Activated naive CD8-positive, alpha-beta T cell treated with anti-CD3 and anti-CD28 coated beads, Interleukin-2, amount 10 ng/mL, durations not matched to agents 7 days and 5 days (primary cell): ENCODE results near the gene BSDC1. TPM values are rescaled to one million over a fixed set of nuclear protein-coding genes. Genes with fewer than 3 reads are reported as not detected.

Experiments used
- ATAC-seq: fragments of 150-1000 bp; cut with Tn5 transposase; one replicate; pipeline ENCODE4 v1.10.0; 2021; ENCODE audit warnings: low read depth, moderate library complexity
- POLR2A ChIA-PET: fragments of 350-600 bp; sonication (Branson Sonifier 250); formaldehyde crosslinking; loops from one replicate; lab custom pipeline; 2021; ENCODE audit warnings: antibody characterized with exemption; lab: Charles Lee
- DNase-seq: peaks from one replicate; pipeline ENCODE4 v3.0.0; 2021
- H3K27ac Mint-ChIP-seq: one replicate; pipeline ENCODE4 v1.8.0; 2022; ENCODE audit warnings: mild to moderate bottlenecking, mixed read lengths
- H3K27me3 Mint-ChIP-seq: one replicate; pipeline ENCODE4 v1.8.0; 2022; ENCODE audit warnings: mild to moderate bottlenecking, moderate library complexity, mixed read lengths
- H3K36me3 Mint-ChIP-seq: one replicate; pipeline ENCODE4 v1.8.0; 2021; ENCODE audit warnings: mild to moderate bottlenecking, mixed read lengths
- H3K4me1 Mint-ChIP-seq: one replicate; pipeline ENCODE4 v1.8.0; 2021; ENCODE audit warnings: mixed read lengths
- H3K4me3 Mint-ChIP-seq: one replicate; pipeline ENCODE4 v1.8.0; 2022; ENCODE audit warnings: mild to moderate bottlenecking, moderate library complexity, mixed read lengths
- H3K9me3 Mint-ChIP-seq: one replicate; pipeline ENCODE4 v1.8.0; 2021; ENCODE audit warnings: mixed read lengths
- total RNA-seq, 2 experiments: library from RNA; stranded (reverse); gene quantifications; one replicate each; pipeline ENCODE4 v1.2.3, GENCODE V29; 2021

BSDC1 gene
- total RNA-seq, 2 experiments from 2014 or later: 58.0 to 63.2 TPM

- H3K36me3 Mint-ChIP-seq: peaks cover 5% of the 10 kb centered on the region
Observed at GRCh38 chr1:32350785-32351398, 43.3 kb downstream of the BSDC1 start.

GRCh38 chr1:32349211-32349708, 45.0 kb downstream of the BSDC1 start:
- ATAC-seq (no peak), DNase-seq (no peak)
- Mint-ChIP-seq H3K36me3 (peaks cover 3% of the 10 kb centered on the region), H3K4me1 (peaks cover 44% of the 10 kb centered on the region), H3K4me3 (peak overlapping the region; percentile 52), H3K27me3 (peaks cover 11% of the 10 kb centered on the region), H3K9me3 (peaks cover 2% of the 10 kb centered on the region), H3K27ac (no peak overlapping the region)
- POLR2A ChIA-PET: no interaction called here

More at GRCh38 chr1:32350785-32351398, 43.3 kb downstream of the BSDC1 start:
- Mint-ChIP-seq H3K27me3 (peaks cover 9% of the 10 kb centered on the region), H3K4me3 (peak overlapping the region; percentile 84), H3K27ac (peak overlapping the region; percentile 83), H3K4me1 (peaks cover 35% of the 10 kb centered on the region), H3K9me3 (peaks cover 2% of the 10 kb centered on the region)
- peak; percentile 46 for ATAC-seq
- peak; percentile 86 for DNase-seq
- POLR2A ChIA-PET: interaction anchor here (1.0 to 4.6 kb wide), 2 partner anchors 9 to 14 kb away, joined by 5 to 33 read pairs; partner anchors contain the start of gene MARCKSL1

- H3K4me1 Mint-ChIP-seq: peaks cover 42% of the 10 kb centered on the region
Observed at GRCh38 chr1:32346532-32347157, 47.6 kb downstream of the BSDC1 start.

GRCh38 chr1:32345289-32345827, 48.9 kb downstream of the BSDC1 start:
- H3K36me3 Mint-ChIP-seq: peaks cover under 1% of the 10 kb centered on the region
- ATAC-seq (peak; percentile 43), DNase-seq (no peak)
- peak overlapping the region; percentile 19 for H3K27ac Mint-ChIP-seq
- H3K4me1 Mint-ChIP-seq: peaks cover 42% of the 10 kb centered on the region
- H3K27me3 Mint-ChIP-seq: peaks cover 8% of the 10 kb centered on the region
- peaks cover under 1% of the 10 kb centered on the region for H3K9me3 Mint-ChIP-seq
- POLR2A ChIA-PET: interaction anchor here (0.7 to 2.8 kb wide), 3 partner anchors 9 to 14 kb away, joined by 5 to 14 read pairs (median 6); partner anchors contain the start of gene MARCKSL1
- no peak overlapping the region for H3K4me3 Mint-ChIP-seq

More at GRCh38 chr1:32346532-32347157, 47.6 kb downstream of the BSDC1 start:
- POLR2A ChIA-PET: interaction anchor here (1.5 to 2.8 kb wide), 2 partner anchors 10 kb away, joined by 6 to 14 read pairs; partner anchors contain the start of gene MARCKSL1
- no peak overlapping the region for H3K27ac Mint-ChIP-seq
- H3K4me3 Mint-ChIP-seq: no peak overlapping the region
- peaks cover 3% of the 10 kb centered on the region for H3K36me3 Mint-ChIP-seq
- DNase-seq: no peak
- no peak for ATAC-seq
- peaks cover 2% of the 10 kb centered on the region for H3K9me3 Mint-ChIP-seq
- peaks cover 8% of the 10 kb centered on the region for H3K27me3 Mint-ChIP-seq

GRCh38 chr1:32342704-32343103, 51.5 kb downstream of the BSDC1 start:
- Mint-ChIP-seq H3K27me3 (peaks cover 13% of the 10 kb centered on the region), H3K4me1 (peaks cover 26% of the 10 kb centered on the region), H3K4me3 (peak overlapping the region; percentile 5), H3K36me3 (no peaks in the 10 kb centered on the region), H3K9me3 (no peaks in the 10 kb centered on the region), H3K27ac (no peak overlapping the region)
- ATAC-seq (no peak), DNase-seq (no peak)
- POLR2A ChIA-PET: interaction anchor here (1.3 kb wide), 1 partner anchor 17 kb away, joined by 4 read pairs; no protein-coding TSS in a partner anchor

- Mint-ChIP-seq H3K27me3 (peaks cover 15% of the 10 kb centered on the region), H3K4me3 (no peak overlapping the region), H3K9me3 (no peaks in the 10 kb centered on the region), H3K36me3 (no peaks in the 10 kb centered on the region), H3K27ac (no peak overlapping the region), H3K4me1 (peaks cover 33% of the 10 kb centered on the region)
- no peak for DNase-seq
- POLR2A ChIA-PET: interaction anchor here (0.5 to 1.3 kb wide), 2 partner anchors 18 to 61 kb away, joined by 3 to 4 read pairs; no protein-coding TSS in a partner anchor
- no peak for ATAC-seq
Observed at GRCh38 chr1:32341971-32342370, 52.3 kb downstream of the BSDC1 start.

GRCh38 chr1:32341186-32341757, 53.0 kb downstream of the BSDC1 start:
- H3K27ac Mint-ChIP-seq: no peak overlapping the region
- POLR2A ChIA-PET: interaction anchor here (0.5 to 1.3 kb wide), 2 partner anchors 19 to 61 kb away, joined by 3 to 4 read pairs; no protein-coding TSS in a partner anchor
- no peak overlapping the region for H3K4me3 Mint-ChIP-seq

GRCh38 chr1:32339363-32339978, 54.8 kb downstream of the BSDC1 start:
- ATAC-seq: no peak
- POLR2A ChIA-PET: no interaction called here

More at GRCh38 chr1:32341186-32341757, 53.0 kb downstream of the BSDC1 start:
- ATAC-seq (no peak), DNase-seq (no peak)
- Mint-ChIP-seq H3K9me3 (no peaks in the 10 kb centered on the region), H3K36me3 (no peaks in the 10 kb centered on the region), H3K4me1 (peaks cover 34% of the 10 kb centered on the region), H3K27me3 (peaks cover 12% of the 10 kb centered on the region)

GRCh38 chr1:32338637-32339145, 55.5 kb downstream of the BSDC1 start:
- no peak for ATAC-seq
- peaks cover 28% of the 10 kb centered on the region for H3K4me1 Mint-ChIP-seq
- H3K9me3 Mint-ChIP-seq: no peaks in the 10 kb centered on the region
- peak overlapping the region; percentile 28 for H3K27ac Mint-ChIP-seq
- peaks cover under 1% of the 10 kb centered on the region for H3K36me3 Mint-ChIP-seq
- POLR2A ChIA-PET: interaction anchor here (1.5 to 3.8 kb wide), 2 partner anchors 13 to 17 kb away, joined by 3 to 33 read pairs; no protein-coding TSS in a partner anchor
- no peak overlapping the region for H3K4me3 Mint-ChIP-seq
- no peak for DNase-seq
- H3K27me3 Mint-ChIP-seq: peaks cover 7% of the 10 kb centered on the region

More at GRCh38 chr1:32339363-32339978, 54.8 kb downstream of the BSDC1 start:
- peaks cover 7% of the 10 kb centered on the region for H3K27me3 Mint-ChIP-seq
- DNase-seq: no peak
- H3K27ac Mint-ChIP-seq: peak overlapping the region; percentile 1
- peaks cover 28% of the 10 kb centered on the region for H3K4me1 Mint-ChIP-seq
- no peaks in the 10 kb centered on the region for H3K36me3 Mint-ChIP-seq
- no peaks in the 10 kb centered on the region for H3K9me3 Mint-ChIP-seq
- no peak overlapping the region for H3K4me3 Mint-ChIP-seq

- H3K27ac Mint-ChIP-seq: peak overlapping the region; percentile 68
- H3K9me3 Mint-ChIP-seq: no peaks in the 10 kb centered on the region
- no peak for DNase-seq
- H3K36me3 Mint-ChIP-seq: peaks cover 2% of the 10 kb centered on the region
- POLR2A ChIA-PET: interaction anchor here (0.7 to 3.8 kb wide), 5 partner anchors 7 to 88 kb away, joined by 3 to 33 read pairs (median 14); partner anchors contain the start of genes HDAC1 and LCK
- ATAC-seq: no peak
- H3K4me3 Mint-ChIP-seq: peak overlapping the region; percentile 54
- peaks cover 7% of the 10 kb centered on the region for H3K27me3 Mint-ChIP-seq
- H3K4me1 Mint-ChIP-seq: peaks cover 27% of the 10 kb centered on the region
Observed at GRCh38 chr1:32337855-32338636, 56.2 kb downstream of the BSDC1 start.

GRCh38 chr1:32336963-32337675, 57.1 kb downstream of the BSDC1 start:
- H3K36me3 Mint-ChIP-seq: peaks cover 2% of the 10 kb centered on the region
- no peak overlapping the region for H3K27ac Mint-ChIP-seq
- POLR2A ChIA-PET: interaction anchor here (0.7 to 3.8 kb wide), 14 partner anchors 8 to 548 kb away, joined by 3 to 33 read pairs (median 9); partner anchors contain the start of genes BSDC1, HDAC1, IQCC and LCK
- no peaks in the 10 kb centered on the region for H3K9me3 Mint-ChIP-seq
- H3K4me3 Mint-ChIP-seq: peak overlapping the region; percentile 54
- ATAC-seq: peak; percentile 24
- H3K4me1 Mint-ChIP-seq: peaks cover 21% of the 10 kb centered on the region
- peak; percentile 47 for DNase-seq
- peaks cover 7% of the 10 kb centered on the region for H3K27me3 Mint-ChIP-seq
